Right renal pelvis (tissue), 4 donors: ENCODE measurements around the gene HMG20B. TPM values are rescaled to one million over a fixed set of nuclear protein-coding genes. Genes with fewer than 3 reads are reported as not detected.
"Not testable (repeated sequence)": the region's sequence is repeated elsewhere in the genome, so short reads cannot be mapped to it uniquely, and the experiment has no call there.

Experiments used
- DNase-seq, 4 donors: peaks; one replicate each; pipeline ENCODE4 v3.0.0-alpha.2; 2013; ENCODE audit warnings: low read depth in 4 of 4, low spot score in 3 of 4, missing footprints in 1 of 4
- polyA plus RNA-seq, 4 donors: library from polyadenylated mRNA; unstranded; fragments of 120-200 nt; gene quantifications; one replicate each; pipeline ENCODE4 v1.2.1, GENCODE V29; 2013; ENCODE audit not compliant: insufficient read length in 4 of 4

The HMG20B gene
- polyA plus RNA-seq, 4 donors, result 72.9 to 95.8 (median 74.2) TPM

DNA sequence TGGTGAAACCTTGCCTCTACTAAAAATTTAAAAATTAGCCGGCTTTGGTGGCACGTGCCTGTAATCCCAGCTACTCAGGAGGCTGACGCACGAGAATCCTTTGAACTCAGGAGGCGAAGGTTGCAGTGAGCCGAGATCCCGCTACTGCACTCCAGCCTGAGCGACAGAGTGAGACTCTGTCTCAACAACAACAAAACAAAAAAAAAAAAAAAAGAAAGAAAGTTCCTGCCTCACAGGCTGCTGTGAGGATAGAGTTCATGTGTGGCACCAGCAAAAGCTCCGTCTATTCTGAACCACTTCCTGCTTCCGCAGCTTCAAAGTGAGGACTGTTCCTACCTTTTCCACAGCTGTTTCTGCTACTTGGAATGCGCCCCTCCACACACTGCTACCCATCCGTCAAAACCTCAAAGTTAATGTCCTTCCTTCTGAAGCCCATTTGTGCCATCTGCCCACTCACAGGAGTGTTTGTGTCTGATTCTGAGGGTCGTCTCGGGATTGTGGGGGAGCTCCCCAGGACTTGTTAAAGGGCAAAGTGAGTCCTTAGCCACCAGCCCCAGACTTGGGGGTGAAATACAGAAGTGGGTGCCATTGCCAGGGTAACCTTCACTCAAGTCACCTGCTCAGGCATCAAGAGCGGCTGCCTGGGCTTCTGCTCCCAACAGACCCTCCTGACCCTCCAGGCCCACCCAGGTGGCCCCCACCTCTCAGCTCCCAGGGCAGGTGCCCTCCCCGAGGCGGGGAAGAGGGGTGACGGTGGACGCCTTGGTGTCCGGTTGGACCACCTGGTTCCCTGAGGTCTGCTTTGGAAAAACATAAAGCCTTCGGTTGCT is 18.3 kb upstream of the HMG20B start:
- DNase-seq, result no peak

DNA sequence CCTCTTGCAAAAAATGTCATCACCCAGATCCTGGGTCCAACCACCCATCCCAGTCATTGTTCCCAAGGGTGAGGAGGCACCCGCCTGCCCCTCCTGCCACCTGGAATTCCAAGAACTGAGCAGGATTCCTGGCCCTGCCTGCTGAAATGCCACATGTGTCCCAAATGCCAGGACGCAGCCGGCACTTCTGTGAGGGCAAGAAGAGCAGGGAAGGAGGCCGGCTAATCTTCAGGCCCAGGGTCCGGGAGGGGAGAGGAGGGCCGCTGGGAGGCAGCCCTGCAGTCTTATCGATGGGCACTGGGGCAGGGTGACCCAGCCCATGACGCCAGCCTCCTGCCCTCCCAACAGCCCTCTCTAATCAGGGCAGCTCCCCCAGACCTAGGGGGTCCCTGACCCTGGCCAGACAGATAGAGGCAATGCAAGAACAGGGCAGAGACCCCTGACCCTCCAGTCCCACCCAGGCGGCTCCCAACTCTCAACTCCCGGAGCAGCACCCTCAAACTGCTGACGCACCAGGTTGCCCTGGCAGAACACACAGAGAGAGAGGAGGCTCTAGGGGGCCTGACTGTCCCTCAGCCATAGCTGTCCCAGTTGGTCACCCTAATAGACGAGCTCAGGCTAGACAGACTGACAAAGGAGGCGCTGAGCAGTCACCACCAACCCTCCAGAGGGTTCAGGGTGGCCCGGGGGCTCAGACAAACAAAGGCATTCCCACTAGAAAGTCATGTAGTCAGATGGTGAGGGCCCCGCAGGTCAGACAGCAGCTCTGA is 16.9 kb upstream of the HMG20B start:
- no peak for DNase-seq

DNA sequence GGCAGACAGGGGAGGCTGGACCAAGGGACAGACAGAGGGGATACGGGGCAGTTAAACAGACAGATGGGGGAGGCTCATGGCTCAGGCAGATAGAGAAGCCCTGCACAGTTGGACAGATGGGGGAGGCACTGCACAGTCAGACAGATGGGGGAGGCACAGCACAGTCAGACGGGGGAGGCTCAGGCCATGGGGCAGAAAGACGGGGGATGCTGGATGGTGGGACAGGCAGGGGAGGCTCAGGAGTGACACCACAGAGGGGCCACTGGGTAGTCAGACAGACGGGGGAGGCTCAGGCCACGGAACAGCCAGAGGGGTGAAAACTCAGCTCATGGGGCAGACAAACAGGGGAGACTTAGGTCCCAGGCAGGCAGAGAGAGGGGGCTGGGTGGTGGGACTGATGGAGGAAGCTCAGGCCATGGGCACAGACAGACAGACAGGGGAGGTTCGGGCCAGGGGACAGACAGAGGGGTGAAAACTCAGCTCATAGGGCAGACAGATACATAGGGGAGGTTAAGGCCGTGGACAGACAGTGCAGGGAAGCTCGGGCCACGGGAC is 16.2 kb upstream of the HMG20B start:
- no peak for DNase-seq

DNA sequence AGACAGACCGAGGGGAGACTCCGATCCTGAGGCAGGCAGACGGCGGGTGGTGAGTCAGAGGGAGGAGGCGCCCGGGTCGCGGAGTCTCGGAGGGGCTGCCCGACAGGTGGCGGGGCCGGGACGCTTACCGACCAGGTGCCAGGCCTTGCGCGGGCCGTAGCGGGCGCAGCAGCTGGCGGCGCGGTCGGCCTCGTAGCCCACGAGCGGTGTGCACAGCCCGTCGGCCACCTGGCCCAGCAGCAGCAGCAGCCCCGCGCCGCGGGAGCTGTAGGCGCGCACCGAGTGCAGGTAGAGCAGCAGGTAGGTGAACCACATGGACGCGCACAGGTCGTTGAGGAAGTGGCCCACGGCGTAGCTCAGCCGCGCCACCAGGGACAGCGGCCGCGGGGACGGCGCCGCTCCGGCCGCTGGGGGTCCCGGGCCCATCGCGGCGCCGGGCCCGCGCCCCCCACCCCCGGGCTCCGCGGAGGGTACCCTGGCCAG is 15.7 kb upstream of the HMG20B start:
- no peak for DNase-seq

DNA sequence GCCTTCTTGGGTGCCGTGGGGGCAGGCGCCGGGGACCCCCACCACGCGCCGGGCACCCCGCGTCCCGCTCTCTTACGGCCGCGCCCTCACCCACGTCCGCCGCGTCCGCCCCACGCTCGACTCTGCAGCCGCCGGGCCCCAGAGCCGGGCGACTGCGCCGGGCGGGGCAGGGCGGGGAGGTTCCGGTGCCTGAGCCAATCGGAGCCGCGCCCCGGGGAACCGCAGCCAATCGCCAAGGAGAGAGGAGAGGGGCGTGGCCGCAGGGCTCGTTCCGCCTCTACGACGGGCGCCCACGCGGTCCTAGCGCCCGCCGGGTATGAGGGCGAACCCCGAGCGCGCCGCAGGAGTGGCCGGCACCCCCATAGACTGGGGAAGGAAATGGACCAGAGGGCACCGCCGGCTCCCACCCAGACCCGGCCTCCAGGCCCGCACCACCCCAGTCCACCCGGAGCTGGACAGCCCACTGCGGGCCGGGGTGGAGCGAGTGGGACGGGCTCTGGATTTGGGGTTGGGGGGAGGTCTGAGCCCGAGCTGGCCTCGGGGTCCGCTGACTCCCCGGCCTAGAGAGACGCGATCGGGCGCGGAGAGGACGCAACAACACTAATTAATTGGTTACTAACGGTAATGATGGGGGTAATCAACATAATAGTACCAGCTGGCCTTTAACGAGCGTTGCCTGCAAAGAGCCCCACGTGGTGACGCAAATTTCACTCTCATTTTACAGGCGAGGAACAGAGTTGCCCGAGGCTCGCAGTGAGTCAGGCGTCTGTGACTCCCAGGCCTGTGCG is 15.1 kb upstream of the HMG20B start, which contains the start of gene MFSD12:
MFSD12 (minus strand) TSS at position 126 of the 788 bp plus-strand sequence. CDS start 183 bp downstream, outside the sequence.
- peak; percentile 83 to 88 (median 87) for DNase-seq

DNA sequence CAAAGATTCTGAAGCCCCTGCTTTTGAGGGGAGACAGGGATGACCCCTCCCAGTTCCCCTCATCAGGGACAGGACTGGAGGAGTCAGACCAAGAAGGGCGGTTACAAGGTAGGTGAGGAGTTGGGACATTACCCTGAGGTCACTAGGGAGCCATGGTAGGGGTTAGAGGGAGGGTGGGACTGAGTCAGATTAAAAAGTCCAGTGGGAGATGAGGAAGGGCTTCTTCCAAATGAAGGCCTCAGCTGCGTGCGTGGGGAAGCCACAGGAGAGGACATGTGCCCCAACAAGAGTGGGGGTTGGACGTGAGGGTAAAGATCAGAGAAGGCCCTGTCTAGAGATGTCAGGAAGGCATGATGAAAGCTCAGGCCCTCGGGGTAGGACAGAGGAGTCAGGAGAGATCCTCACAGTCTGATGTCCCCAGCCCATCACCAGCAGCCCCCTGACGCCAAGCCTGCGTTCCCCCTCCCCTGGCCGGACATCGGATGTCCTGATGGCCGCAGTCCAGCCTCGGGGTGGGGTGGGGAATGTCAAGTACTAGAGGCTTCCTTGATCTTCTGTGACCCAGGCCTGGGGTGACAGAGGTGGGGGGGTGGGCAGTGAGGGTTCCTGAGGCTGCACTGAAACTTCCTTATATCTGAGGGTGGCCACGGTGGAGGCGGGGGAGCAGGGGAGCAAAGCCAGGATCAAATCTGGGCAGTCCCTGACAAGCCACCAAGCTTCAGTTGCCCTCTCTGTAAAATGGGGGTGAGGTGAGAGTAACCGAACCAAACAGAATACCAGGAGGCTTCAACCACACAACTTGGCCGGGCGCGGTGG is 8.8 kb upstream of the HMG20B start:
- DNase-seq, result no peak

DNA sequence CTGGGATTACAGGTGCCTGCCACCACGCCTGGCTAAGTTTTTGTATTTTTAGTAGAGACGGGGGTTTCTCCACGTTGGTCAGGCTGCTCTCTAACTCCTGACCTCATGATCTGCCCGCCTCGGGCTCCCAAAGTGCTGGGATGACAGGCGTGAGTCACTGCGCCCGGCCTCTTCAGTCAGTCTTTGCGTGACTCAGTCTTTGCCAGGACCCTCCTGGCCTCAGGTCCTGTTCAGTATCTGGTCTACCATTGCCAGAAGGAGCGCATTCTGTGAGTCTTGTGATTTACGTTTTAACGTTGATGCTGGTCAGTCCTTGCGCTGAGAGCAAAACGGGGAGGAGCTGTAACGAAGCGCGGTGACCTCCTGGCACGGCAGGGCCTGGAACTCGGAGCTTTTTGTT is 7.6 kb upstream of the HMG20B start:
- DNase-seq, result no peak

DNA sequence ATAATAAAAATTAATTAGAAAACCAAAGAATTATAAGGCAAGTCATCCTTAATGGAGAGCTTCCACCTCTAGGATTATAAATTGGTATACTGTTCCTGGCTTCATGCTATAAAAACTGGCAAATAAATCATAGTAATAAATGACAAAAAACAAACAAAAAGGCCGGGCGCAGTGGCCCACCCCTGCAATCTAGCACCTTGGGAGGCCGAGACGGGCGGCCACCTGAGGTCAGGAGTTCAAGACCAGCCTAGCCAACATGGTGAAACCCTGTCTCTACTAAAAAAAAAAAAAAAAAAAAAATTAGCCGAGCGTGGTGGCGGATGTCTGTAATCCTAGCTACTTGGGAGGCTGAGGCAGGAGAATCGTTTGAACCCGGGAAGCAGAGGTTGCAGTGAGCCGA is 2.7 kb upstream of the HMG20B start:
- not testable (repeated sequence) for DNase-seq

DNA sequence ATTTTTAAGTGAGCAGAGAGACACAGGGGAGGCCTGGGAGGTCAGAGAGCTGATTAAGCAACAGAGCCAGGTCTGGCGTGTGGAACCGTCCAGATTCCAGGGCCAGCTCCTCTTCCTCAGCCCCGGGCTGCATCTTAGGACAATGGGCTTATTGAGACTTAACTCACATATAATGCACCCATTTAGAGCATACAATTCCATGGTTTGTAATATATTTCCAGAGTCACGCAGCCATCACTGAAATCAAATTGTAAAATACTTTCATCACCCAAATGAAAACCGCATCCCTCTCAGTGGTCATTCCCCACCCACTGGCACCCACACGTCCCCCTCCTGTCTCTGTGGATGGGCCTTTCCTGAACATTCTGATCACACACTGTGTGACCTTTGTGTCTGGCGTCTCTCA is 2.1 kb upstream of the HMG20B start:
- DNase-seq, result no peak

DNA sequence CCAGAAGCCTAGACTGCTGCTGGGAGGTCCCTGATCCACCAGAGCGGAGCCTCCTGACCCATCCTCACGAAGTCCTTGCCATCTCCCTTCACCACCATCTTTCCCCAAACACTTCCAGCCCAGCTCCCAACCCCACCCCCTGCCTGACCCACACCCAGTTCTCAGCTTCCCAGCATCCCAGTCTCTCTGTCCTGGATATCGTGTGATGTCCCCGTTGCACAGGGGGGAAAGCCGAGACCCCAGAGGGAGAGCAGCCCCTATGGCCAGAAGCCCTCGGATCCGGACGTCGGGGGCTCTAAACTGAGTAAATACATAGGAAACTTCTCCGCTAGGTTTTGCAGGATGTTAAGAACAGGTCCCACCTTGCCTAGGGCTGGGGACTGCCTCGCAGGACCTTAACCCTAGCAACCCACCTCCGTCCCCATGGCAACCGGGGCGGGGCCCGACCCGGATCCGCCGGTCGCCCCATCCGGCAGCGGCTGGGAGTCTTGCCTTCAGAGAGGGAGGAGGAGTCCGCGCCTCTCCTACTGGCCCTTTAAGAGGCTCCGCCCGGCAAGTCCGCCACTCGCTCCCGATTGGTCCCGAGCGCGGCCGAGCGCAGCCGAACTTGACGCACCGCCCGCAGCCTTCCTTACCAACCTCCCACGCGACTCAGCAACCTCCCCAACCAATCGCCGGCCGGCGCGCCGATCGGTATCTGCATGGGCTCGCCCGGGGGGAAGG is 451 bp upstream of the HMG20B start:
- peak; percentile 97 to 99 (median 99) for DNase-seq

DNA sequence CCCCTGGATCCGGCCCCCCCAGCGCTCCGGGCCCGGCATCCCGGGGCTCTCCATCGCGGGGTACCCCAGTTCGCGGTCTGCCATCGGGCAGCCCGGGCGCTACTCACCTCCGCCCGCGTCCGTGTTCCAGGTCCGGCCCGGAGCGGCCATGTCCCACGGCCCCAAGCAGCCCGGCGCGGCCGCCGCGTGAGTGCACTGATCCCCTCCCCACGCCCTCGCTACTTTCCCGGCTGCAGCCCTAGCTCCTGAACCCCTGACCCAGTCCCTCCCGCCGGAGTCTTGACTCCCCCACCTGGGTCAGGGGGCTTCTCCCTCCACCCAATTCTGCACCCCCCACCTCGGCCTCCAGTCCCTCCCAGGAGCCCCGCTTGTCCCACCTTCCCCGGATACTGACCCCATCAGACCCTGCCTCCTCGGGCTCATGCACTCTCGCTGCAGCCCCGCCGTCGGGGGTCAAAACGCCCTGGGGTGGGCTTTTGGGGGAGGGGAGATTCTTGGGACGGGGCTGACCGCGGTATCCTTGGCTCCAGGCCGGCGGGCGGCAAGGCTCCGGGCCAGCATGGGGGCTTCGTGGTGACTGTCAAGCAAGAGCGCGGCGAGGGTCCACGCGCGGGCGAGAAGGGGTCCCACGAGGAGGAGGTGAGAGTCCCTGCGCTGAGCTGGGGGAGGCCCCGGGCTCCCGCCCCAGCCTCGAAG is 566 bp downstream of the HMG20B start:
- DNase-seq, result no peak

DNA sequence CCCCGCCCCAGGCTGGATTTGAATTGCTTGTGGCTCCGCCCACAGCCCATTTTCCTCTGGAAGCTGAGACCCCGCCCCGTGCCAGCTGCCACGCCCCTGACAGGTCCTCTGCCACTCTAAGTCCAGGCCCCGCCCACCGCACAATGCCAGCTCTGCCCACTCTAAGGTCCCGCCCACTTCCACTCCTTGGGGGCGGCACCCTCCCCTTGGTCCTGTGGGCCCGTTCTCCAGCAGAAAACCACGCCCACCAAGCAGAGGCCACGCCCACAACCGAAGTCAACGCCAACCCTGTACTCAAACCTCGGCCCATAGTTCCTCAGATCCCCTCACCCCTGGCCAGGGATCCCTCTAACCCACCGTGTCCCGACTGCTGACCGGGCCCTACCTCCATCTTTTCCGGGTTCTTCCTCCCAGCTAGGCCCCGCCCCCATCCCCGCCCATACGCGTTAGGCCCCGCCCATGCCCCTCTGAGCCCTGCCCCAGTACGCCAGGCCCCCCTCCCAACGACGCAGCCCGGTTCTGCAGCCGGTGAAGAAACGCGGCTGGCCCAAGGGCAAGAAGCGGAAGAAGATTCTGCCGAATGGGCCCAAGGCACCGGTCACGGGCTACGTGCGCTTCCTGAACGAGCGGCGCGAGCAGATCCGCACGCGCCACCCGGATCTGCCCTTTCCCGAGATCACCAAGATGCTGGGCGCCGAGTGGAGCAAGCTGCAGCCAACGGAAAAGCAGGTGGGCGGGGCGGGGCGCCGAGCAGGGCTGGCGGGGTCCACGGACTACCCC is 1.3 kb downstream of the HMG20B start:
- DNase-seq, result peak in 1 of 4 donors; percentile 59

DNA sequence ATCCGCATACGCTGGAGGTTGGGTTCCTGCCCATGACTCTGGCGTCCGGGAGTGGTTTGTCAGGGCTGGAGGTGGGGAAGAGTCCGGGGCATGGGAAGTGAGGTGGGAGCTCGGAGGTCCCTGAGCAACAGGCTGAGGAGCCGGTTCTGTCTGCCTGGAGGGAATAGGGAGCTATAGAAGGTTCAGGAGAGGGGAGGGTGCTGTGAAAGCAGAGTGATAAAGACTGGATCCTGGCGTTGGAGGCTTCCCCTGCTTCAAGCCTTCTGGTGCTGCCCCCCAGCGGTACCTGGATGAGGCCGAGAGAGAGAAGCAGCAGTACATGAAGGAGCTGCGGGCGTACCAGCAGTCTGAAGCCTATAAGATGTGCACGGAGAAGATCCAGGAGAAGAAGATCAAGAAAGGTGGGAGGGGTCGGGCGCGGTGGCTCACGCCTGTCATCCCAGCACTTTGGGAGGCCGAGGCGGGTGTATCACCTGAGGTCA is 2.6 kb downstream of the HMG20B start:
- DNase-seq, result no peak

DNA sequence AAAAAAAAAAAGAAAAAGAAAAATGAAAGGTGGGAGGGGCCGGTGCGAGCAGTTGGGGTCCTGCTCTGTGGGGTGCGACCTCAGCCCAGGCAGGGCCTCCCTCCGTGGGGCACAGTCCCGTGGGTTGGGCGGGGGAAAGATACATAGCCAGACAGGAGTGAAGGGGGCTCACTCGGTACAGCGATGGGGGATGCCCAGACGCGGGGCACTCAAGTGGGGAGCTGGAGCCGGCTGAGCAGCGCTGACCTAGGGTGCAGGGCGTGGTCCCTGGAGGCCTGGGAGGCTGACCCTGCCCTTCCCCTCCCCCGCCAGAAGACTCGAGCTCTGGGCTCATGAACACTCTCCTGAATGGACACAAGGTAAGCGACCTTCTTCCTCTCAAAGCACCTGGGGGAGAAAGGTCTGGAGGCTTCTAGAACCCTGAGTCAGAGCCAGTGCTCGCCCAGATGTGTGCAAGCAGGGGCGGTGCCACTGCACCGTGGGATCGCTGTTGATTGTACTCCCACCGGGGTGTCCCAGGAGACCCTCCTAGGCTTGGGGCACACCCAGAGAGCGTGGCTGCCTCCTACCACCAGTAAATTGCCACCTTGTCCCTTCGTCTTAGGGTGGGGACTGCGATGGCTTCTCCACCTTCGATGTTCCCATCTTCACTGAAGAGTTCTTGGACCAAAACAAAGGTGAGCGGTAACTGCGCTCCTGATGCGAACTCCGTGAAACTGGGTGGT is 3.4 kb downstream of the HMG20B start:
- DNase-seq, result no peak

DNA sequence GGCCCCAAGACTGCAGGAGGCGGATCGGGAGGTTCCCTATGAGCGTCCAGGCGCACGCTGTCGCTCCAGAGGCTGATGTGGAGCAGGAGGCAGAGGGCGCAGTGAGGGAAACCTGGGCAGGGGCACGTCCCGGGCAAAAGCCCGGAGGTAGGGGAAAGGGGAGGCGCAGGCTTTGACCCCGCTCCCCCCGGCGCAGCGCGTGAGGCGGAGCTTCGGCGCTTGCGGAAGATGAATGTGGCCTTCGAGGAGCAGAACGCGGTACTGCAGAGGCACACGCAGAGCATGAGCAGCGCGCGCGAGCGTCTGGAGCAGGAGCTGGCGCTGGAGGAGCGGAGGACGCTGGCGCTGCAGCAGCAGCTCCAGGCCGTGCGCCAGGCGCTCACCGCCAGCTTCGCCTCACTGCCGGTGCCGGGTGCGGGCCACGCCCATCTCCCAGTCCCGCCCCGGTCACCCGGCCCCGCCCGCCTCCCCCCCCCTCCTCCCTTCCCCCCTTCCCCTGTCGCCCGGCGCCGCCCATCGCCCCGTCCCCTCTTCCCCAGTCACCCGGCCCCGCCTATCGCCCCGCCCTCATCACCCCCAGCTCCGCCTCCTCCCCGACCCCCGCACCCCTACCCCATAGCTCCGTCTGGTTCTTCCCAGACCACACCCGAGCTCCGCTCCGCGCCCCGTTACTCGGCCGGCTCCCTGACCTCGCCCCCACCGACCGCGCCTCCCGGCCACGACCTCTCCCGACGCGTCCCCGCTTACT is 4.1 kb downstream of the HMG20B start:
- DNase-seq, result no peak

DNA sequence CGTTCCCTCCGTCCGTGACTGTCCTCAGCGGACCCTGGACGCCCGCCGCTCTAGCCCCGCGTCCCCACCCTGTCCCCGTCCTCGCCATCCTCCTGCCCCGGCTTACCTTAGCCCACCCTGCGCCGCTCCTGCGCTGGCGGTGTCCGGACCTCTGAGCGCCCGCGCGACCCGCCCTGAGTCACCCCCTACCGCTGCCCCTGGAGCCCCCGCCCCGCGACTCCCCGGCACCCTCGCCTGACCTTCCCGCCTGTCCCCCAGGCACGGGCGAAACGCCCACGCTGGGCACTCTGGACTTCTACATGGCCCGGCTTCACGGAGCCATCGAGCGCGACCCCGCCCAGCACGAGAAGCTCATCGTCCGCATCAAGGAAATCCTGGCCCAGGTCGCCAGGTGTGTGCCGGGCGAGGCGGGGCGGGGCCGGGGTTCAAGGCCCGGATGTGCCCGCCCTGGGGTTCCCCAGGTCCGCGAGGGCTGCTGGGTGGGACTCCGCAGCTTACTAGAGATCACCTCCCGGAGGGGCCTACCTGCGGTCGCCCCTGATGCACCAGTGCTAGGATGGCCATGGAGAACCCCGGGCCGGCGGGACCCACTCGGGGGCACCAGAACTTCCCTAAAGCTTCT is 5.1 kb downstream of the HMG20B start:
- no peak for DNase-seq
